Germinal center (tissue), 1 donor: ENCODE results near the gene COL9A1.

Source experiments
- DNase-seq: peaks from one replicate; pipeline ENCODE4 v3.0.0; 2012; ENCODE audit warnings: mixed read lengths, low spot score

Gene COL9A1

GRCh38 chr6:70171236-70171635 lies 131.6 kb downstream of the COL9A1 start:
- no peak for DNase-seq

- DNase-seq: no peak
These were observed 134.1 kb downstream of the COL9A1 start for GRCh38 chr6:70168681-70169377.
